GM23248 (cell line): ENCODE measurements around the gene RNF180. TPM values are rescaled to one million over a fixed set of nuclear protein-coding genes. Genes with fewer than 3 reads are reported as not detected.
"Not testable (repeated sequence)": the region's sequence is repeated elsewhere in the genome, so short reads cannot be mapped to it uniquely, and the experiment has no call there.

Experiments used
- DNase-seq: peaks from one replicate; pipeline ENCODE4 v3.0.0-alpha.2; 2015
- H2AFZ ChIP-seq: fragments of 200-600 bp; sonication (generic); 2 replicates; pipeline ENCODE4 v1.6.1; 2016; ENCODE audit warnings: antibody characterized with exemption
- H3F3A ChIP-seq: fragments of 200-600 bp; sonication (generic); 2 replicates; pipeline ENCODE4 v1.6.1; 2016; ENCODE audit warnings: mild to moderate bottlenecking, antibody characterized with exemption, mixed run types; ENCODE audit not compliant: insufficient read depth
- H3K27ac ChIP-seq: fragments of 200-600 bp; sonication (generic); 2 replicates; pipeline ENCODE4 v1.5.1; 2016; ENCODE audit warnings: mild to moderate bottlenecking
- H3K27me3 ChIP-seq: fragments of 200-600 bp; sonication (generic); replicated peaks from 2 replicates; pipeline ENCODE4 v1.6.1; 2016; ENCODE audit warnings: mild to moderate bottlenecking; ENCODE audit not compliant: insufficient read depth
- H3K36me3 ChIP-seq: fragments of 200-600 bp; sonication (generic); 2 replicates; pipeline ENCODE4 v1.6.1; 2016; ENCODE audit warnings: low read depth, mild to moderate bottlenecking
- H3K4me1 ChIP-seq: fragments of 200-600 bp; sonication (generic); 2 replicates; pipeline ENCODE4 v1.6.1; 2016; ENCODE audit warnings: mild to moderate bottlenecking; ENCODE audit not compliant: insufficient read depth
- H3K4me2 ChIP-seq: fragments of 200-600 bp; sonication (generic); one replicate; pipeline ENCODE4 v1.6.1; 2016; ENCODE audit warnings: mild to moderate bottlenecking; ENCODE audit not compliant: unreplicated experiment
- H3K4me3 ChIP-seq: fragments of 200-600 bp; sonication (generic); 2 replicates; pipeline ENCODE4 v1.5.1; 2016; ENCODE audit warnings: mild to moderate bottlenecking
- H3K79me2 ChIP-seq: fragments of 200-600 bp; sonication (generic); 2 replicates; pipeline ENCODE4 v1.6.1; 2016; ENCODE audit warnings: mild to moderate bottlenecking; ENCODE audit not compliant: insufficient read depth
- H3K9ac ChIP-seq: fragments of 200-600 bp; sonication (generic); 2 replicates; pipeline ENCODE4 v1.6.1; 2016; ENCODE audit warnings: mild to moderate bottlenecking
- H3K9me2 ChIP-seq: fragments of 200-600 bp; sonication (generic); 2 replicates; pipeline ENCODE4 v1.6.1; 2016; ENCODE audit warnings: mixed run types, mild to moderate bottlenecking, moderate library complexity; ENCODE audit not compliant: insufficient read depth
- H3K9me3 ChIP-seq: fragments of 200-600 bp; sonication (generic); one replicate; pipeline ENCODE4 v1.6.1; 2017; ENCODE audit warnings: low read depth
- H4K20me1 ChIP-seq: fragments of 200-600 bp; sonication (generic); 2 replicates; pipeline ENCODE4 v1.6.0; 2016; ENCODE audit not compliant: insufficient read depth
- EZH2 ChIP-seq: fragments of 200-600 bp; sonication (generic); IDR thresholded peaks from 2 replicates; pipeline ENCODE4 v1.6.1; 2018; ENCODE audit warnings: antibody characterized with exemption, mild to moderate bottlenecking; ENCODE audit not compliant: insufficient read depth, poor library complexity, severe bottlenecking
- EZH2phosphoT487 ChIP-seq: fragments of 200-600 bp; sonication (generic); IDR thresholded peaks from 2 replicates; pipeline ENCODE4 v1.6.1; 2018; ENCODE audit warnings: antibody characterized with exemption, moderate library complexity, mild to moderate bottlenecking, low read depth; ENCODE audit not compliant: insufficient read depth
- WGBS, 2 experiments: methylation state at CpG; one replicate each; pipeline ENCODE4 v1.1.6; 2015 to 2017; ENCODE audit warnings: low lambda C conversion rate in 2 of 2, low coverage in 1 of 2; ENCODE audit errors: missing lambda C conversion rate in 2 of 2; 5-methylcytosine and 5-hydroxymethylcytosine counted together
- in situ Hi-C: fragments of 300-500 bp; cut with MboI; formaldehyde crosslinking; loops from 2 replicates; pipeline ENCODE4 v1.15.0; 2020
- polyA plus RNA-seq: library from polyadenylated mRNA; unstranded; fragments of >200 nt; fragmentation: Nextera tagmentation; extraction: Ambion mirVana; gene quantifications from 2 replicates; pipeline ENCODE4 v1.2.1, GENCODE V29; 2016
- total RNA-seq: library from RNA; depleted of rRNA; stranded (reverse); fragments of >200 nt; shearing (Covaris generic); gene quantifications from 2 replicates; pipeline ENCODE4 v1.2.3, GENCODE V29; 2014; rRNA removed

RNF180 gene
- total and polyA plus RNA-seq, 2 experiments from 2014 or later, result 0.10 to 0.32 TPM

DNA sequence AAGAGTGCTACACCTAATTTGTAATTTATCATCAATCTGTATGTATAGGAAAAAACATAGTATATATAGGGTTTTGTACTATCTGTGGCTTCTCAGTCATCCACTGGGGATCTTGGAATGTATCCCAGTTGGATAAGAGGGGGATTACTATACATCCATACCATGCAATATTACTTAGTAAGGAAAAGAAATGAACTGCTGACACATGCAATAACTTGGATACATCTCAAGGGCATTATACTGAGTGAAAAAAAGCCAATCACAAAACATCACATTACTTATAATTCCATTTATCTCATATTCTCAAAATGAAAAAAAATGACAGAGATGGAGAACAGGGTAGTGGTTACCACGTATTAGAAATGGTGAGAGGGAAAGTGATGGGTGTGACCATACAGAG lies 231.9 kb downstream of the RNF180 start:
- H3K27ac ChIP-seq, result no peak overlapping the region
- H3K9ac ChIP-seq, result no peak overlapping the region
- DNase-seq, result no peak
- H3K4me2 ChIP-seq, result no peak overlapping the region
- no peaks in the 10 kb centered on the region for H3K9me2 ChIP-seq
- in situ Hi-C loops, result no loop called here
- H3K4me3 ChIP-seq, result no peak overlapping the region
- H3K4me1 ChIP-seq, result no peaks in the 10 kb centered on the region
- H3K9me3 ChIP-seq, result peaks cover 3% of the 10 kb centered on the region
- H4K20me1 ChIP-seq, result no peaks in the 10 kb centered on the region
- H3K36me3 ChIP-seq, result no peaks in the 10 kb centered on the region
- H3K27me3 ChIP-seq, result no peaks in the 10 kb centered on the region
- no peak overlapping the region for H2AFZ ChIP-seq
- no peak for TF ChIP-seq EZH2
- no peak for TF ChIP-seq EZH2phosphoT487
- no peaks in the 10 kb centered on the region for H3K79me2 ChIP-seq
- no peaks in the 10 kb centered on the region for H3F3A ChIP-seq
- WGBS, 2 experiments, result 5 to 9% methylated on average over 1 of the region's 1 CpG

DNA sequence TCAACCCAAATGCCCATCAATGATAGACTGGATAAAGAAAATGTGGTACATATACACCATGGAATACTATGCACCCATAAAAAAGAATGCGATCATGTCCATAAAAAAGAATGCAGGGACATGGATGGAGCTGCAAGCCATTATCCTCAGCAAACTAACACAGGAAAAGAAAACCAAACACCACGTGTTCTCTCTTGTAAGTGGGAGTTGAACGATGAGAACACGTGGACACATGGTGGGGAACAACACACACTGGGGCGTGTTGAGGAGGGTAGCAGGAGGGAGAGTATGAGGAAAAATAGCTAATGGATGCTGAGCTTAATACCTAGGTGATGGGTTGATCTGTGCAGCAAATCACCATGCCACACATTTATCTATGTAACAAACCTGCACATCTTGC lies 233.1 kb downstream of the RNF180 start:
- H3K79me2 ChIP-seq, H3F3A ChIP-seq: not testable (repeated sequence)

DNA sequence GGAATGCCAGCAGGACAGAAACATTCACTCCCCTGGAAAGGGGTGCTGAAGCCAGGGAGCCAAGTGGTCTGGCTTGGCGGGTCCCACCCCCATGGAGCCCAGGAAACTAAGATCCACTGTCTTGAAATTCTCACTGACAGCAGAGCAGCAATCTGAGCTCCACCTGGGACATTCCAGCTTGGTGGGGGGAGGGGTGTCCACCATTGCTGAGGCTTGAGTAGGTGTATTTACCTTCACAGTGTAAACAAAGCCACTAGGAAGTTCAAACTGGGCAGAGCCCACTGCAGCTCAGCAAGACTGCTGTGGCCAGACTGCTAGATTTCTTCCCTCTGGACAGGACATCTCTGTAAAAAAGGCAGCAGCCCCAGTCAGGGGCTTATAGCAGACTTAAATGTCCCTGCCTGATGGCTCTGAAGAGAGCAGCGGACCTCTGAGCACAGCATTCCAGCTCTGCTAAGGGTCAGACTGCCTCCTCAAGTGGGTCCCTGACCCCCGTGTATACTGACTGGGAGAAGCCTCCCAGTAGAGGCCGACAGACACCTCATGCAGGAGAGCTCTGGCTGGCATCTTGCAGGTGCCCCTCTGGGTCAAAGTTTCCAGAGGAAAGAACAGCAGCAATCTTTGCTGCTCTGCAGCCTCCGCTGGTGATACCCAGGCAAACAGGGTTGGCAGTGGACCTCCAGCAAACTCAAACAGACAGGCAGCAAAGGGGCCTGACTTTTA lies 241.6 kb downstream of the RNF180 start:
- in situ Hi-C loops, H3F3A ChIP-seq, H2AFZ ChIP-seq, H3K4me3 ChIP-seq, H4K20me1 ChIP-seq, H3K27me3 ChIP-seq, H3K9me3 ChIP-seq, H3K4me2 ChIP-seq, H3K79me2 ChIP-seq, H3K4me1 ChIP-seq, H3K27ac ChIP-seq, H3K9me2 ChIP-seq, H3K9ac ChIP-seq, H3K36me3 ChIP-seq, DNase-seq: not testable (repeated sequence)
- 12% methylated on average over 5 of the region's 5 CpGs for WGBS, 2 experiments

More for the DNA sequence above, 233.1 kb downstream of the RNF180 start:
- H4K20me1 ChIP-seq, in situ Hi-C loops, H3K27me3 ChIP-seq, H3K4me1 ChIP-seq, DNase-seq, H3K9me2 ChIP-seq, H3K4me2 ChIP-seq, H3K9me3 ChIP-seq, H3K27ac ChIP-seq, H3K4me3 ChIP-seq, H2AFZ ChIP-seq, H3K9ac ChIP-seq, H3K36me3 ChIP-seq: not testable (repeated sequence)
- WGBS, 2 experiments, result 16 to 28% methylated on average over 5 of the region's 5 CpGs

DNA sequence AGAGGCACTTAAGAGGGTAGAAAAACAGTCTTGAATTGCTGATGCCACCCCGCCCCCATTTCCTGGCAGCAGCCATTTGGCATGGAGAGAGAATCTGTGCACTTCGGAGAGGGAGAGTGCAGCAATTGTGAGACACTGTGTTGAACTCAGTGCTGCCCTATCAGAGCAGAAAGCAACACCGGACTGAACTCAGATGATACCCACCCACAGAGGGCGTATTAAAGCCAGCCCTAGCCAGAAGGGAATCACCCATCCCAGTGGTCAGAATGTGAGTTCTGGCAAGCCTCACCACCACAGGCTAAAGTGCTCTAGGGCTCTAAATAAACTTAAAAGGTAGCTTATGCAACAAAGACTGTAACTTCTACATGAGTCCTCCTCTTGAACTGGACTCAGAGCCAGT lies 251.7 kb downstream of the RNF180 start:
- no peak for TF ChIP-seq EZH2phosphoT487
- no peak for TF ChIP-seq EZH2
- Histone ChIP-seq H3K4me1 (no peaks in the 10 kb centered on the region), H2AFZ (no peak overlapping the region), H3F3A (no peaks in the 10 kb centered on the region), H3K9ac (no peak overlapping the region), H3K36me3 (no peaks in the 10 kb centered on the region), H3K9me2 (no peaks in the 10 kb centered on the region), H3K4me2 (no peak overlapping the region), H3K4me3 (no peak overlapping the region), H3K27ac (no peak overlapping the region), H3K27me3 (no peaks in the 10 kb centered on the region), H3K79me2 (no peaks in the 10 kb centered on the region), H3K9me3 (no peaks in the 10 kb centered on the region), H4K20me1 (no peaks in the 10 kb centered on the region)
- in situ Hi-C loops, result no loop called here
- no peak for DNase-seq
- 5 to 8% methylated on average over 4 of the region's 4 CpGs for WGBS, 2 experiments

DNA sequence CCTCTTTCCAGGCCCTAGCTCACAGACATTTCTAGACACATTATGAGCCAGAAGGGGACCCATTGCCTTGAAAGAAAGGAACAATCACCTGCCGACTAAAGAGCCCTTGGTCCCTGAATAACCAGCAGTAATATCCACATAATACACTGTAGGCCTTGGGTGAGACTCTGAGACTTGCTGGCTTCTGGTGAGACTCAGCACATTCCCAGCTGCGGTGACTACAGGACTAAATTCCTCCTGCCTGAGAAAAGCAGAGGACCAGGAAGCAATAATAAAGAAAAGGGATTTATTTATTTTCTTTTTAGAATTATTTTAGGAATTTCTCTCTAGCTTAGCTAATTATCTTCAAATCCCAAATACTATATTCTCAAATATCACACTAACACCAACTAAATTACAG lies 252.4 kb downstream of the RNF180 start:
- TF ChIP-seq EZH2, result no peak
- TF ChIP-seq EZH2phosphoT487, result no peak
- Histone ChIP-seq H3K4me1 (no peaks in the 10 kb centered on the region), H3K36me3 (no peaks in the 10 kb centered on the region), H3K79me2 (no peaks in the 10 kb centered on the region), H3K27me3 (no peaks in the 10 kb centered on the region), H4K20me1 (no peaks in the 10 kb centered on the region), H3K9ac (no peak overlapping the region), H3K9me3 (no peaks in the 10 kb centered on the region), H2AFZ (no peak overlapping the region), H3K9me2 (no peaks in the 10 kb centered on the region), H3K27ac (no peak overlapping the region), H3F3A (no peaks in the 10 kb centered on the region), H3K4me3 (no peak overlapping the region), H3K4me2 (no peak overlapping the region)
- in situ Hi-C loops, result no loop called here
- WGBS, 2 experiments, result 25 to 32% methylated on average over 2 of the region's 2 CpGs
- DNase-seq, result no peak

Other genes with a start within 250 kb of the RNF180 start
- gene HTR1A, start 203.4 kb upstream of the RNF180 start, total RNA-seq, result not detected in 2 replicates
- gene HTR1A, start 203.4 kb upstream of the RNF180 start, polyA plus RNA-seq, result not detected in 2 replicates